HG03442 (cell line): ENCODE results near the gene USP33.
A peak's percentile ranks its signal among the peaks of the same experiment; 100 is the strongest.
"Not testable (repeated sequence)": the region's sequence is repeated elsewhere in the genome, so short reads cannot be mapped to it uniquely, and the experiment has no call there.

ENCODE experiments used
- ATAC-seq: cut with Tn5 transposase; IDR thresholded peaks from one replicate; pipeline ENCODE4 v1.9.1; 2021; ENCODE audit warnings: mild to moderate bottlenecking, moderate library complexity; ENCODE audit not compliant: unreplicated experiment

The USP33 gene

DNA sequence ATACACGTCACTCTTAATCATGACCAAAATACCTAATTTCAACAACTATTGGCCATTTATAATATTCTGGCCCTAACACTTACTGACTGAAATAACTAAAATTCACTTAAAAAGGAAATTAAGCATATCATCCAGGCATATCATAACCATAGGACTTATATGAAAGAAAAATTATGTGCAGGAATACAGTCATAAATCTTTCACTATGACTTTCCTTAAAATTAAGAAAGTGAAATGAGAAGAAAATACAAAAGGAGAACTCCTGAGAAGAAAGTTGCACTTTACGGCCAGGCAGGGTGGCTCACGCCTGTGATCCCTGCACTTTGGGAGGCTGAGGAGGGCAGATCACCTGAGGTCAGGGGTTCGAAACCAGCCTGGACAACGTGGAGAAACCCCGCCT is 86.6 kb downstream of the USP33 start:
- ATAC-seq = no peak

DNA sequence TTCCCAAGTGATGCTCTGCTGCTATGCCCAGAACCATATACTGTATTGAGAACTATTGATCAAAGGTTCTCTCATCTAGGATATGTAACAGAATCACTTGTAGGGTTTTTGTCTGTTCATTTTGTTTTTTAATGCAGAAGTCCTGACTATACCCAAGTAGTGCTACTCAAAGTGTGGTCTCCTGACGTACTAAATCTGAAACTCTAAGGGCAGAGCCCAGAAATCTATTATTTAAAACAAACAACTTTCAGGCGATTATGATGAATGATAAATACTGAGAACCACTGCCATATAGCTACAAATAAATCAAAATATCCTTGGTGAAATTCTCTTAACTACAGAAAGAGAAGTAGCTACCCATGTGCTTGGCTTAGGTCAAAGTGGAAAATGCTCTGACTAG is 87.3 kb downstream of the USP33 start:
- ATAC-seq = peak; percentile 46

DNA sequence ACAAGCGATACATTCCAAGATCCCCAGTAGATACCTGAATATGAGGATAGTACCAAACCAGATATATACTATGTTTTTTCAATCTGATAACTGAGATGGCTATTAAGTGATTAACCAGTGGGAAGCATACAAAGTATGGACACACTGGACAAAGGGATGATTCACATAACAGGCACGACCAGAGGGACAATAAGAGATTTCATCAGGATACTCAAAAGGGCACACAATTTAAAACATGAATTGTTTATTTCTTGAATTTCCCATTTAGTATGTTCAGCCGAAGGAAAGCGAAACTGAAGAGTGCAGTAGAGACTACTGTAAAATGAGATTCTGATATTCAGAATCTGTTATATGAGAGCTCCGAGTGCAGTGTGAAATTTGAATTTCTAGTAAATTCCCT is 87.8 kb downstream of the USP33 start:
- peak; percentile 21 for ATAC-seq

GRCh38 chr1:77670330-77670729 is 89.3 kb downstream of the USP33 start:
- ATAC-seq = no peak

DNA sequence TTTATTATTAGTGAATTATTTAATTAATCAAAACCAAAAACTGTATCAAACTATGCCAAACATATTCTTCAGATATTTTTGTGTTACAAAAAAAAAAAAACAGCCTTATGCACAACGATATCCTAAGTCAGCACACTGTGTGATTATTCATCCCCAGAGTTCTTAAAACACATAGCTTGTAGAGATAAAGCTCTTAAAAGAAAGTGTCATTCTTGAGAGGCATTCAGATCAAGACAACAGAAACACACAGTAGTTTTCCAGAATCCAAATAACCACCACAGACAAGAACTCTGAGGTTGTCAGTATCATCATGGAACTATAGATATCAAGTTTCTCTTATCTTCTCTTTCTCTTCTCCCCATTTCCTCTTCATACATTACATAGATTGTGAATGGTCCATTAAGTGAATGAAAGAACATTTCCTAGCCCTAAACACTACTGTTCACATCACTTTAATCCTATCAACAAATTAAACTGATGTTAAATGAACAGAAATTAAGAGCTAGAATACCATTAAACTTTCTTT is 90.7 kb downstream of the USP33 start:
- no peak for ATAC-seq

- ATAC-seq = no peak
Measured at GRCh38 chr1:77664939-77665516, 94.6 kb downstream of the USP33 start.

- no peak for ATAC-seq
Measured at GRCh38 chr1:77661696-77662095, 98.0 kb downstream of the USP33 start.

DNA sequence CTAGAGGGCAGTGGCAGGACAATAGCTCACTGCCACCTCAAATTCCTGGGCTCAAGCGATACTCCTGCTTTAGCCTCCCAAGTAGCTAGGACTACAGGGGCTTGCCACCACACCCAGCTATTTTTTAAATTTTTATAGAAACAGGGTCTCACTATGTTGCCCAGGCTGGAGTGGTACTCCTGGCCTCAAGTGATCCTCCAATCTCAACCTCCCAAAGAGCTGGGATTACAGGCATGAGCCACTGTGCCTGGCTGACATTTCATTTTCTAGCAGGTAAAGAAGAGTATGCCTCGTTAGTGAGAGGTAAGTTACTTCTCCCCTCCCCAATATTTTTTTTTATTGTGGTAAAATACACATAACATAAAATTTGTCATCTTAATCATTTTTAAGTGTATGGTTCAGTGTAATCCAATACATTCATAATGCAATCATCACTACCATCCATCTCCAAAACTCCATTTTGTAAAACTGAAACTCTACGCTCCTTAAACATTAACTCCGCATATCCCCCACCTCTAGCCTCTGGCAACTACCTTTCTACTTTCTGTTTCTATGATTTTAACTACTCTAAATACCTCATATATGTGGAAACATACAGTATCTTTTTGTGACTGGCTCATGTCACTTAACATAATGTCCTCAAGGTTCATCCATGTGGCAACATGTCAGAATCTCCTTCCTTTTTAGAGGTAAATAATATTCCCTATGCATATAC is 99.6 kb downstream of the USP33 start:
- ATAC-seq = no peak

GRCh38 chr1:77658271-77658670 is 101.4 kb downstream of the USP33 start:
- ATAC-seq = no peak

- ATAC-seq = no peak
Measured at GRCh38 chr1:77655431-77655974, 104.1 kb downstream of the USP33 start.

GRCh38 chr1:77652970-77653516 is 106.6 kb downstream of the USP33 start:
- ATAC-seq = no peak

- ATAC-seq = no peak
Measured at GRCh38 chr1:77652268-77652667, 107.4 kb downstream of the USP33 start.

- no peak for ATAC-seq
Measured at GRCh38 chr1:77649127-77649526, 110.5 kb downstream of the USP33 start.

DNA sequence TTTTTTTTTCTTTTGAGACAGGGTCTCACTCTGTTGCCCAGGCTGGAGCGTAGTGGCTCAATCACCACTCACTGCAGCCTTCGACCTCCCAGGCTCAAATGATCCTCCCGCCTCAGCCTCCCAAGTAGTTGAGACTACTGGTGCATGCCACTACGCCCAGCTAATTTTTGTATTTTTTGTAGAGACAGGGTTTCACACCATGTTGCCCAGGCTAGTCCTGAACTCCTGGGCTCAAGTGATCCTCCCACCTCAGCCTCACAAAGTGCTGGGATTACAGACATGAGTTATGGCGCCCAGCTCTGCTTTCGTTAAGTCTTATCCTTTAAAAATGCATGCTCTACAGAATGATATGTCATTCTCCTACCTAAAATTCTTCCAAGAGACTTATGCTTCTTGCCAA is 113.4 kb downstream of the USP33 start:
- ATAC-seq = not testable (repeated sequence)
